Esophagus mucosa (tissue), 1 donor: ENCODE data around the gene CNIH3. TPM values are rescaled to one million over a fixed set of nuclear protein-coding genes. Genes with fewer than 3 reads are reported as not detected.
"Not testable (repeated sequence)": the region's sequence is repeated elsewhere in the genome, so short reads cannot be mapped to it uniquely, and the experiment has no call there.

Source experiments
- ATAC-seq: fragments of 200-7000 bp; cut with Tn5 transposase; one replicate; pipeline ENCODE4 v1.9.1; 2020
- total RNA-seq: library from RNA; stranded (reverse); gene quantifications from one replicate; pipeline ENCODE4 v1.2.4, GENCODE V29; 2023
- donor health status: DM: yes; HTN: yes; CAD: no.

The CNIH3 gene
- total RNA-seq = 2.1 TPM

DNA sequence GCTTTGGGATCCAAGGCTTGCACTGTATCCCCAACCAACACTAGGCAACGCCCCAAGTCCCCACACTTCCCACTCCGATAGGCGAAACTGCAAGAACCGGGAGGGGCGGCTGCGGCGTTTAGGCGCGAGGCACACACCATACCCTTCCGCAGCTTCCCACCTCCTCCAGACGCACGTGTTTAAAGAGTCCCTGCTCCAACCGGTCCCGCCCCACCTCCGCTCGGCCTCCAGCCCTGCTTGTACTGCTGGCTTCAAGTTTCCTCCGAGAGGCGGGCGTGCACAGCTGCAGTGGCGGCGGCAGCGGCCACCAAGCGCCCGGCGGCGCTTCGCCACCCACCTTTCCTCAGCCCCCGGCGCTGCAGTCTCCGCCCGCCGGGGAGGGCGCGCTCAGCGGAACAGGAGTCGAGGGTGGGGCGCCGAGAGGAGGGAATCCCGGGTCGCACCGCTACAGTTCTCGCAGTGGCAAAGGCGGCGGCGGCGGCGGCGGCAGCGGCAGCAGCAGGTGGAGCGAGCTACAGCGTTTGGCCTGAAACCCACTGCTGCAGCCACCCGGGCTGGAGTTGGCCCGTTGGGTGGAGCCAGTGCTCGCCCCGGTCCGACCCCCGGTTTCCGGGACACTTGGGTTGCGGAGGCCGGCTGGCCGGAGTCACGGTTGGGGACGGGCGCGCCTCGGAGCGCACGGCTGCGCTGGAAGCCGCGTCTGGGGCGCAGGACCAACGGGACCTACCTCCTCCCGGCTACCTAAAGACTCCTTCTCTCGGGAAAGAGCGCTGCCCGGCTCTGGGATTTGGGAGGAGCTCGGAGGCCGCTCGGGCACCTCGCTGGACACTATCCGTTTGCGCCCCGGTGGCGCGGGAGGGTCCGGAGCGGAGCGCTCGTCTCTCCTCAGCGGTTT is at the start of gene CNIH3:
CNIH3 (plus strand) TSS at position 457 of the 895 bp plus-strand sequence. CDS start 858 bp downstream, outside the sequence.
- peak; percentile 67 for ATAC-seq

- ATAC-seq = not testable (repeated sequence)
These were observed 49.6 kb upstream of the CNIH3 start for GRCh38 chr1:224566492-224566891.

DNA sequence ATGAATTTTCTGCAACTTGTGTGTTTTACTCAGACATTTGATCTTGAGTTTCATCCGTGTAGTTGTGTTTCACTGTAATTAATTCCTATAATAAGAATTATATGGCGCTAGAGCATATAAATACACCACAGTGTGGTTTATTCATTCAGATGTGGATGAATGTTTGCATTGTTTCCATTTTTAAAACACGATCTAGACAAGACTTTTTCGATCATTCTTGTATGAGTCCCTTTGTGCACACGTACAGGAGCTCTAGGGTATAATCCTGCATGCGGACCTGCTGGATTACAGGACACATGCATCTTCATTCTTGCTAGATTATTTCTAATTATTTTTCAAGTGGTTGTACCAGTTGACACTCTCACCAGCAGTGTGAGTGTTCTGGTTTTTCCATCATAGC is 46.8 kb upstream of the CNIH3 start:
- no peak for ATAC-seq

GRCh38 chr1:224571975-224572374 is 44.1 kb upstream of the CNIH3 start:
- peak; percentile 63 for ATAC-seq

GRCh38 chr1:224579526-224579925 is 36.6 kb upstream of the CNIH3 start:
- no peak for ATAC-seq

DNA sequence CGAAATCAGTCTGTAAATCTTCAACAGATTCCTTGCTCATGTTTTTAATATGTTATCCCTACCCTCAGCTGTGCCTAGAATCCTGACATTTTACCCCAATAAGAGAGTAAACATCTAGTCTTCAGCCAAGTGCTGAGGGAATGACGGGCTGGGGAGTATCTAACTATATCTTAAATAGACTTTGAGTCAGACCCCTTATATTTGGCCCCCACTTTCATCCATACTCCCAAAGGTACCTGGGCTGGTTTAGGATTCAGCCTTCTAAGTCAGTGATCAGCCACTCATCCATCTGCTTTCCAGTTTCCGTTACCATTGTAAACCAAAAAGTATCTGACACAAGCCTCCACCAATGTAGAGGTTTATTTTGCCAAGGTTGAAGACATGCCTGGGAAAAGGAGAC is 36.1 kb upstream of the CNIH3 start:
- no peak for ATAC-seq

GRCh38 chr1:224582041-224582440 is 34.1 kb upstream of the CNIH3 start:
- ATAC-seq = no peak

DNA sequence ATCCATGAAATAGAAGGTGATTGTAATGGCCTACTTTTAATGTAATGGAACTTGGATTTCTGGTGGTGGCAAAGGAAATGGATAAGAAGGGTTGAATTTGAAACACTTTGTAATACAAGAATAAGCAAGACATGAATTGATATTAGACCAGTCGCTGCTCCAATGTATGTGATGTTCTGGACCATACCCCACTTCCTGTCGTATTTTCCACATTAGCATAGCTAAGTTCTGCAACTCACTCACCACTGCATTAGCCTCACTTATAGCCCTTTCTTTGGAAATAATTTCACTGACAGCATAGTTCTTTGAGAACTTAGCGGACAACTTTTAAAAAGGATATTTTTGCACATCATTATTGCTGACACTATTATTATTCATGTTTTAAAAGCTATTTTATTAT is 32.3 kb upstream of the CNIH3 start:
- ATAC-seq = no peak

DNA sequence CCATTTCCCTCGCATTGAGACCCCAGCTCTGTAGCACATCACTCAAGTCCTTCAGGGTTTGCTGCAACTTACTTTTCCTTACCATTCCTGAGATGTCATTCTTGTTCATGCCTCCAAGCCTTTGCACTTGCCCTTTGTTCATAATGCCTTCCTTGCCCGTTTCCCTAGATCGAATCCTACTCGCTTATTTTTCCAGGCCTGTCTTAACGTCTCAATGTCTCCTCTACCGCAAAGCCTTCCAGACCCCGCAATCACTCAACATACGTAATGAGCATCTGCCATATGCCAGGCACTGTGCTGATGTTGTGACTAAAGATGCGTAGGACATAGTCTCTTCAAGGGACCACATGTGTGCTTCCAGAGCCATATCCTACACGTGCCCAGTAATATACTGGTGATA is 31.1 kb upstream of the CNIH3 start:
- ATAC-seq = no peak

GRCh38 chr1:224587051-224587450 is 29.1 kb upstream of the CNIH3 start:
- no peak for ATAC-seq

- ATAC-seq = no peak
These were observed 27.6 kb upstream of the CNIH3 start for GRCh38 chr1:224588515-224588914.

DNA sequence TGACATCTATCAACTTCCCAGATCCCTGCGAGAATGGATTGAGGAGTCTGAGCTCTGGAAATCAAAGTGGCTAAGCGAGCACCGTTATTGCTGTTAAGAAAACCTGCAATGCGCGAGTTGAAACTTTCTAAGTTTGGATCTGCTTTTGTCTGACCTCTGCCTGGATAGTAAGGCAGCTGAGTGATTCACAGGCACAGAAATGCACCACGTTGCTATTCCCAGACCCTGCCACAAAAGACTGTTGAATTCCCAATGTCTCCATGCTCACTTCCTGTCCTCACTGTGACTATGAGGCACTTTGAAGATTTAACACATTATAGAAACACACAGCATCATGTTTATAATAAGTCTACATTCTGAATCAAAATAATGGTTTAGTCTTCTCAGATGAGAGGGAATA is 27.1 kb upstream of the CNIH3 start:
- ATAC-seq = no peak

DNA sequence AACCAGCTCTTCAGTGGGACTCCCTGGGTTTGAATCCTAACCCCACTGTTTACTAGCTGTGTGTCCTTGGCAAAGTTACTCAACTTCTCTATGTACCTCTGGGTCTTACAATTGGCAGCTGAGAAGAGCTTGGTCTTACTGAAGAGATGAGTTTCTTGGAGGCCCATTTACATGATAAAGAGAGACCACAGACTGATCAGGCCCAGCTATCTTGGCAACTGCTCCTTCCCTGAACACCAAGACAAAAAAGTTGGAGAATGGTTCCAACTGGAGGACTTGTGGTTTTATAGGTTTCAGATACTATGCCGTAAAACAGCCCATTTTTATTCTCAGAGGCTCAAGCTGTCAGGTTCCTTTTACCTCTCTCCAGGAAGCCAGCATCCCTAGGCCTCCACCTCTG is 24.8 kb upstream of the CNIH3 start:
- no peak for ATAC-seq

- no peak for ATAC-seq
These were observed 23.2 kb upstream of the CNIH3 start for GRCh38 chr1:224592636-224593582.

DNA sequence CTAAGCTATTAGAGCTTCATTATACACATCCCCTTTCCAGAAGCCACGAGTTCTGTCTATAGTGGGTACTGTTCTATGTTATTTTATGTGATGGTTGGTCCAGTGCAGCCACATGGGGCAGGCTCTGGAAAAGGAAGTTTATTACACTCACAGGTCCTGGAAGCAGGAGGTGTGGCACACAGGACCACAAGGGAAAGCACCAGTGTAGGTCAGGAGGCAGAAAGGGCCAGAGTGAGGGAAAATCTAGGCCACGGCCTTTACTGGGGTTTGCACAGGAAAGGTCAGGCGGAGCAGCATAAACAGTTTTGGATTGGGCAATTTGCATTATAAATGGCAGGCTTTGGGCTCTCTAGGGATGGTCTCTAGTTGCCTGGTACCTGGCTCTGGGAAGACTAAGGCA is 21.8 kb upstream of the CNIH3 start:
- no peak for ATAC-seq

DNA sequence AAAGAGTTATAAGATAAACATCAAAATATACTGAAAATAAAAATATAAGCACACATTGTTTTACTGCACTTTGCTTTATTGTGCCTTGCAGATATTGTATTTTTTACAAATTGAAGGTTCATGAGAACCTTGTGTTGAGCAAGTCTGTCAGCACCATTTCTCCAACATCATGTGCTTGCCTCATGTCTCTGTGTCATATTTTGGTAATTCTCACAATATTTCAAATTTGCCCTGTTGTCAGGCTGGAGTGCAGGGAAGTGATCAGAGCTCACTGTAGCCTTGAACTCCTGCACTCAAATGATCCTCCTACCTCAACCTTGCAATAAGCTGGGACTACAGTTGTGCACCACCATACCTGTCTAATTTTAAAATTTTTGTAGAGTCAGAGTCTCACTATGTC is 21.3 kb upstream of the CNIH3 start:
- ATAC-seq = no peak

DNA sequence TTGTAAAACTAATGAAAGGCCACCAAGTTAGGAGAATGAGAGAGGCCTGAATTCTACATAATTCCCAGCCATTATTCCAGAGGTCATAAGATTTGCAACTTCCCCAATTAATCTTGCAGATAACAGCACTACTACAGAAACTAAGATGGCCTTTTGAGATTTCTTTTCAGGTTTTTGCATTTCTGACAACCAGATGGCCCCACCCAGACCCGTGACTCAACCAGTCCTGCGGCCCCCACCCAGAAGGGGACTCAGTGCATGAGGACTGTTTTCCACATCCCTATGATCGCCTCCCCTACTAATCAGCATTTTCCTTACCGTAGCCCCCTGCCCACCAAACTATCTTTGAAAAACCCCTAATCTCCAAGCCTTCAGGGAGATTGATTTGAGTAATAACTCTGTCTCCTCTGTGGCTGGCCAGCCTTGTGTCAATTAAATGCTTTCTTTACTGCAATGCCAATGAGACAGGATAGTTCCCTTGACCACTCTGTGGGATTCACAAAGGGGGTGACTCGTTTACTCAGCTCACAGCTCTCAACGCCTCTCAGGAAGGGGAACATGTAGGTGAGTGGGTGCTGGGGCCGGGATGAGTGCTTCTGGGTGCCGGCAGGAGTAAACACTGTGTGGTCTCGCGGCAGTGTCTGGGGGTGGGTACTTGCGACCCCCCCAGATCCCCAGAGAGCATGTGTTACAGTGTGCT is 10.5 kb upstream of the CNIH3 start:
- ATAC-seq = no peak

GRCh38 chr1:224607188-224608148 is 8.6 kb upstream of the CNIH3 start:
- no peak for ATAC-seq

DNA sequence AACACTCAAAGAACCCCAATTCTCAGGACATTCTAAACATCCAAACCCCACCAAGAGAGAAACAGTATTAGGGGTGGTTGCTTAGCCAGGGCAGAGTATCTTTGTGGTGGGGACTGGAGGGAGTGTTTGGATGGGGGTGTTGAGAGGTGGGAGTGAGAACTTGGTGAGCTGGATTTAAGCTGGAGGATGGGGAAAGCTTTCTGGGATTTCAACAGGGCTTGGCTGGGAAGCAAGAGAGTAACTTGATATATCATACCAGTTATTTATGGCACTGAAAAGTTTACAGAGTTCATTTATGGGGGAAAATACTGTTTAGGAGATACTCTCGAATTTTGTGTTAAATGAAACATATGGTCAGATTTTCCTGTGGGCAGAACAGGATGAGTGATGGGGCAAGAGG is 6.8 kb upstream of the CNIH3 start:
- no peak for ATAC-seq

- ATAC-seq = no peak
These were observed 3.9 kb upstream of the CNIH3 start for GRCh38 chr1:224612246-224612645.

DNA sequence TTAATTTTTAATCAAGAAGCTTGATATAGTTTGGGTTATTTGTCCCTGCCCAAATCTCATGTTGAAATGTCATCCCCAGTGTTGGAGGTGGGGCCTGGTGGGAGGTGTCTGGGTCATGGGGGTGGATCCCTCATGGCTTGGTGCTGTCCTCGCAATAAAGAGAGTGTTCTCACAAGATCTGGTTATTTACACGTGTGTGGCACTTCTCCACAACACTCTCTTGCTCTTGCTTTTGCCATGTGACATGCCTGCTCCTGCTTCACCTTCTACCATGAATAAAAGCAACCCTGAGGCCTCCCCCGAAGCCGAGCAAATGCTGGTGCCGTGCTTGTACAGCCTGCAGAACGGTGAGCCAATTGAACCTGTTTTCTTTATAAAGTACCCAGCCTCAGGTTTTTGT is 2.6 kb upstream of the CNIH3 start:
- no peak for ATAC-seq
